GM18520 (cell line): ENCODE measurements around the gene CWC15.
"Not testable (repeated sequence)": the region's sequence is repeated elsewhere in the genome, so short reads cannot be mapped to it uniquely, and the experiment has no call there.

Experiments used
- ATAC-seq: cut with Tn5 transposase; IDR thresholded peaks from one replicate; pipeline ENCODE4 v1.9.1; 2021; ENCODE audit not compliant: unreplicated experiment

CWC15 gene

DNA sequence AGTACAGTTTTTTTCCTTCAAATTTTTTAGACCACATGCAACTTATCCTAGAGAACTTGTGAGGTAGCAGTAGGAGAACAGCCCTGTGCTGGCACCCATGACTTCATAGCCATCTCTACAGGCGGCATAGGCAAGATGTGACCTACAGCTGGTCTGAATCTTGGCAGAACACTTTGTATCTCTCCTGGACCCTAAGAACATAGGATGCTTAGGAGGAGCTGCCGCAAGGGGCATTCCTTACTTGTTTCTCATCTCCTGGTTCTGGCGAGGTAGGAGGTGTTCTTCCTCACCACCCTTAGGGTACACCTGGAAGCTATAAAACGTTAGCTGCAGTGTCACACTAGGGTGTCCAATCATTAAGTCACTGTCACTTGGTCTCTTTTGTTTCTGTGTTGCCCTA is 16.4 kb downstream of the CWC15 start:
- ATAC-seq, result no peak

DNA sequence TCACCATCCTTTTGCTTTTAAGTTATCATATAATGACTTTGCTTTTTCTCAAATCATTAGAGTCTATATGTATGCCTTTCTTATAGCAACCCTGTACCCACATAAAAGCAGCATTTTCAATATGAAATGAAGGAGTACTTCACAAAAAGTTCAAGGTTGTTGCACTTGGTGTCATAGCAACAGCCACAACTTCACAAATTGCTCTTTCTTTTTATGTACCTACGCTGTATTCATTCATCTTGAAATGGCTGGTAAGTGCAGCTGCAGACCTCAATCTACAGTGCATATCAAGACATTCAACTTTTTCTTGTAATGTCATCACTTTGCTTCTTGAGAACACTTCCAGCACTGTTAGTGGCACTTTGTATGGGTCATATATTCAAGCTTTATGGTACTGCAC is 18.6 kb downstream of the CWC15 start:
- ATAC-seq, result no peak

DNA sequence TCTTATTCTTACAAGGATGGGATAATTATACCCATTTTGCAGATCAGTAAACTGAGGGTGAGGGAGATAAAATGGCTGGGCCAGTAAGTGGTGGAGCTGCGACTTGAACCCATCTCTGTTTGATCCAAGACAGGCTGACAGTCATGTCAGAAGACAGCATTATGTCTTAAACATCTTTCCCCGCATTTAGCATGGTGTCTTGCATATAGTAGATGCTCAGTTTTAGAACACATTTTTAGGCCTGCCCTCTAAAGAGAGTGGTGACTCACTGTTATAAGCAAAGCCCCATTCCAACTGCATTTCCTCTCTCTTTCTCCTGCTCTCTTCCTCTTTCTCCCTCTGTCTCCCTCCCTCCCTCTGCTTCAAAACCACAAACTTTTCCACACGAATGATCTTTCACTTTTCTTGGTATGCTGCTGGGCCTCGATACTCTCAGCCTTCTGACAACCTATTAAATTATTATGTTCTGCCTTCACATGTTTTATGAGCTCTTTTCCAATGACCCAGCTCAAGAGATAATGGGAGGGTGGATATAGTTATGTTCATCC is 25.2 kb downstream of the CWC15 start:
- no peak for ATAC-seq

DNA sequence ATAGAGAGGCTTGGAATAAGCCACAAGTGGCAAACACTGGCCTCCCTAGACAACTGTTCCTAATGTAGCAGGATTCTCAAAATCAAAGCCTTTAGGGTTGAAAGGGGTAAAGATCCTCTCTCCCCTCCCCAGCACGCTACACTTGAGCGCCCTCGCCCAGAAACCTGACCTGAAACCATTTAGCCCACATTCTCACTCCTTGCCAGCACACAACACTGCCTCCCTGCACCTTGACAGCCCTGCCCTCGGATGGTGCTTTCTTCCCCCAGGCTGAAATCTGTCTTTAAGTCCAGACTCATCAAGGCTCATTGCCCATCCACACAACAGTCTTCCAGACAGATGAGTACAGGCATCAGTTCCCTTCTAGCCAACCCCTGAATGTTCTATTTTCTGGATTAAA is 26.5 kb downstream of the CWC15 start:
- ATAC-seq, result no peak

DNA sequence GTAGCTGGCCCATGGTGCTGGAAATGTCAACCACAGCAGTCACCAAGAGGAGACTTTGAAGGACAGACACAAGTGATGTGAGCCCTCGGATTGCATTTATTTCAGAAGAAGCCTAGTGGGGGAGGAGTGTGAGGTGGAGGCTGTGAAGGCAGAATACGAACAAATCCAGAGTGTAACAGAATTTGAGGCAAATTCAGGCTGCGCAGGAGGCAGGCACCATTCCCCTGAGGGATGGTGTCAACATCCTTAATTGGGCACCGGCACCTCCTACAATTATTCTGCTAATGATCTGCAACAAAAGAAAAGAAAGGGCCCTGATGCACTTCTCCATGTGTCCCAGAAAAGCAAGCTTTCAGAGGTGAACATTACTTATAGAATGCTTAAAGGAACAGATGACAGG is 32.2 kb downstream of the CWC15 start:
- no peak for ATAC-seq

DNA sequence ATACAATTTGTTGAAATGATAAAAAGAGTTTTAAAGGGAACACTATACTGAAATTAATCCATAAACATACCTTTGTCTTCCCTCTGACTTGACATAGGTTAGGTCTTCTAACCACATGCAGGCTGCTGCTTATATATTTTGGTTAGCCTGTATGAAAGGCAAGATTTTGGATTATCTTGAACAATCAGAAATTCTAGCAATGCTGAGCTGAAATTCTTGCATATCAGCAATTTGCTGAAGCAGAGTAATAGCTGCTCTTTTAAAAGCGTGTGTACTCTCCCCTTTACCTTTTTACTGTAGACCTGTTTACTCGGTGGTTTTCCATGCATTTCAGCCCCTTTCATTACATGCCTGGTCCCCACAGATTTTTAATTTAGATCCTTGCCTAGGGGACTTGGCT is 34.0 kb downstream of the CWC15 start:
- ATAC-seq, result no peak

DNA sequence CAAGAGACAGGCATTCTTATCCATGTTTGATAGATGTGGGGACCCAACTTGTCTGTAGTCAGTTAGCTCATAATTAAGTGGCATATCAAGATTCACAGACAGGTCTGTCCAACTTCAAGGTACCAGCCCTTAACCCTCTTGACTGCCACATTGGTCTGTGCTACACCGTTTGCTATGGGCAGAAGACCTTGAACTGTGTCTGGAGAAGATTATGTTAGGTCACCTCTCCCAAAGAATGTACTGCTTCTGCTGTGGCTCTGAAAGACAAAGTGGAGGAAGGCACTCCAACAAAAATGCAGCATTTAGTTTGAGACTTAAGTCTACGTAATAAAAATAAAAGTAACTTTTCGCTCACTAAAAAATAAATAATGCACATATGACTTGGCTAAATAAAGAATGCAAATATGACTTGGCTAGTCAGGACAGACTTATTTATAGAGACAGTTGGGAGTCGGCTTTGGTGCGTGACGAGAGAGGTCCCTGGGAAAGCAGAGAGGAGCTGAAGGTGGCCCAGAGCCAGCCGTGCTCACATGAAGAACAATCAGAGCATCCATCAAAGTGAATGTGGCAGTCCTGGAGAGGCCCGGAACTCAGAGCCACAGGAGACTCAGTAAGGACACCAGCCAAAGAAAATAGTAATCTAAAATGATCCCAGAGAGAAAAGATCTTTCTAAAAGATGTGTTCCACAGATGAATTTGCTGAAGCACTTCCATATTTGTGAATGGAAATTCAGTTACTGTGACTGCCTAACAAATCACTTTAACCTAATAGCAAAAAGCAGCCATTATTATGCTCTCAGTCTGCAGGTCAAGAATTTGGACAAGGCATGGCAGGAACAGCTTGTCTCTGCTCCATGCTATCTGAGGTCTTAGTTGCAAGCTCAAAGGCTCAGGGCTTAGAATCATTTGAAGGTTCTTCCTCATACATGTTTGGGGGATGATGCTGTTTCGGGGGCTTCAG is 35.0 kb downstream of the CWC15 start:
- ATAC-seq, result no peak

DNA sequence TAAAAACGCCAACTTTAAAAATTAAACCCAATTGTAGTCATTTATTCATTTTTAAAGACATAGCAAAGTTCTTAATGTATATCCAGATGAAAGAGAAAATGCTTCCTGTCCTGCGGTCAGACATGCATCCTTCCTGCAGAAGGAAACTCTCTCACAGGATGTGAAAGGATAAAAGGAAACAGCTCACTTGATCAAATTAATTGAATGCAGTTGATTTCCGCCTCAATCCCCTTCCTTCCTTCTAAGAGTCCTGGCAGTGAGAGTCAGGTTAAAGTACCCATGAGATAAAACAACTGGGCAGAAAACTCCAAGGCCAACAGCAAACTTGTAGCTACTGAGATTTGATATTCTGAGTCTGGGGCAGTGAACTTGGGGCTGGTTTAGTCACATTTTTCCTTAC is 38.5 kb downstream of the CWC15 start:
- ATAC-seq, result no peak

DNA sequence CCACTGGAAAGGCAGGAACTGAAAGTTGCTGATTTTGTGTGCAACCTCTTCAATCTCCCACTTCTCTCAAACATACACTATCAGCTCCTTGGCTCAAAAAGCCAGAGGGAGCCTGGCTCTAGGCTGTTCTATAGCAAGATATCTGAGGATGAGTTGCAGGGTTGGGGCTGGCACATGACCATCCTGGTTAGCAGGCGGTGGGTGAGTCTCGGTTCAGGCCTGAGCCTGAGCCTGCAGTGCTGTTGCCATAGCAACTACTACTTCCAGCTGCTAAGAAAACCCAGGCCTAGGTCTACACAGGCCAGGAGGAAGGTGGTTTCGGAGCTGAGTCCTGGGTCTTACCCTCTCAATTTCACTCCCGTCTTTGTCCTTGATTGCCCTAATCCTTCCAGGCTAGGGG is 39.0 kb downstream of the CWC15 start:
- ATAC-seq, result no peak

DNA sequence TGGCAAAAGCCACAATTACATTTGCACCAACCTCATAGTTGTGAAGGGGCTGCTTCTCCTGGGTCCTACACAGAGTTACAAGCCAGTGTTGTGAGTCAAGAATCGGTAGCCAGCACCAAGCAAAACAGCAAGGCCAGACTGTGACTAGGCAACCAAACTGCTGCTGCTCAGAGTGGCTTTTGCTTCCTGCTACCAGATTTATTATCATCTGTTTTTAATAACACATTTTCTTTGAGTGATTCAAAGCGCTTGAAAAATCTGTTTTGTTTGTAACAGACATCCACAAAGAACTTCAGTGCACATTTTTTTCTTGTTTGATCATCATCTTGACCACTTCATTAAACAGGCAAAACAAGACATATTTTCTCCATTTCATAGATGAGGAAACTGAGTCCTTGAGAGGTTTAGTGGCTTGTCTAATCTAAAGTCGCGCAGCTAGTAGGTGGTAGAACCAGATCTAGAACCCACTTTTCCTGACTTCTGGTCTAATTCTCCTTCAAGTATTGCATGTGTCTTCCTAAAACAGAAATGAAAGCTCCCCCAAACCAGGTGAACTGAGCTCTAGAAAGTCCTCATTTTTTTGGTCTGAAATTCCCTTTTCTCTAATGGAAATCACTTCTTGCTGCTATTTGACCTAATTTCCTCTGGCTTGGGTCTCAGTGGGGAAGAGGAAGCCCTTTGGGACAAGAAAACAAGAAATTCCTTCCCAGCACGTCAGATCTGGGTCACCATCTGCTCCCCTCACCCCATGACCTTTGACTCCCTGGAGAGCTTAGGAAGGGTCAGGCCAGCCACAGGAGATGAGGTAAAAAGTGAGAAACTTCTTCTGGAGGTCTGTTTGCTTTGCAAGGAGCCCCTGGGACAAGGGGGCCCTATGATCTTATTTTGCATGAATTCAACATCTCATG is 39.9 kb downstream of the CWC15 start:
- no peak for ATAC-seq

DNA sequence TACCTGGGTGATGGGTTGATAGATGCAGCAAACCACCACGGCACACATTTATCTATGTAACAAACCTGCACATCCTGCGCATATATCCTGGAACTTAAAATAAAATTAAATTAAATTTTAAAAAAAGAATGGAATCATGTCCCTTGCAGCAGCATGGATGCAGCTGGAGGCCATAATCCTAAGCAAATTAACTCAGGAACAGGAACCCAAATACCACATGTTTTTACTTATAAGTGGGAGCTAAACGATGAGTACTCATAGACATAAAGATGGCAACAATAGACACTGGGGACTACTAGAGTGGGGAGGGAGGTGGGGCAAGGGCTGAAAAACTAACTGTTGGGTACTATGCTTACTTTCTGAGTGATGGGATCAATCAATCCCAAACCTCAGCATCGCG is 40.9 kb downstream of the CWC15 start:
- no peak for ATAC-seq

DNA sequence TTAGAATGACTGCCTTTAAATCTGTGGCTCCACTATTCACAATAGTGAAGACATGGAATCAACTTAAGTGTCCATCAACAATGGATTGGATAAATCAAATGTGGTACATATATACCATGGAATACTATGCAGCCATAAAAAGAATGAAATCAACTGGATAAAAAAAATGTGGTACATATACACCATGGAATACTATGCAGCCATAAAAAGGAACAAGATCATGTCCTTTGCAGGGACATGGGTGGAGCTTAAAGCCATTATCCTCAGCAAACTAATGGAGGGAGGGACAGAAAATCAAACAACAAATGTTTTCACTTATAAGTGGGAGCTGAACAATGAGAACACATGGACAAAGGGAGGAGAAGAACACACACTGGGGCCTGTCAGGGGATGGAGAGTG is 41.3 kb downstream of the CWC15 start:
- not testable (repeated sequence) for ATAC-seq

DNA sequence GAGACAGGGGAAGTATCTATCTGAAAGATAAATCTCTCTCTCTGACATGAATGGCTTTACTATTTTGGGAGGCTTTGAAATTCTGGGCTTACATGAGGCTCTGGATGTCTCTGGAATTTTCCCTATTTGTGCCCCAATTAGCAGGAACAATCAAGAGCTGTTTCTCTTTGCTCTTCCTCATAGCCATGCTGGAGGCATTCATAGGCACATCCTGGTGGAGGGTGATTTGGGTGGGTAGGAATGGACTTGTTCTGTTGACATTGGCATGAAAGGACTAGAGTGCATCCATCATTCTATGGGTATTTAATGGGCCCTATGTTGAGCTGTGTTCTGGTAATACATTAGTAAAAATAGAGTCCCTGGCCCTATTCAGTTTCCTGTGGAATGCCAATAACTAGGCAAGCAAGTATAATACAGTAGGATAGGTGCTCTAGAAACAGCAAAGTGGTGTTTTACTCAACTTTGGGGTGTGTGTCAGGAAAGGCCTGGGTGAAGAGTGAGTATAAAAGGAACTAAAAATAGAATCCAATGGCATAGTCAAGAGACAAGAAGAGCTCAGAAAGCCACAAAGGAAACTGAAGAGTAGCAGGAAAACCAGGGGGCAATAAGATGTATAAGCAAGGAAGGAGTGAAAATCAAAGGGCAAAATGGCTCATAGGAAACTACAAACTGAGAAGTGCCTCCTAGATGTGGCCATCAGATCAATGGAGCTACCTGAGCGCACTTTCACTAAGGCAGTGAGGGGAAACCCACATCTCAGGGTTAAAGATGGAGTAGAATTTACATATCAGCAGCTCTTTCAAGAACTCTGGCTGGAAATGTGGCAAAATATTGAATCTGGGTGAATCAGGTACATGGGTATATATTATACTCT is 45.0 kb downstream of the CWC15 start:
- no peak for ATAC-seq

DNA sequence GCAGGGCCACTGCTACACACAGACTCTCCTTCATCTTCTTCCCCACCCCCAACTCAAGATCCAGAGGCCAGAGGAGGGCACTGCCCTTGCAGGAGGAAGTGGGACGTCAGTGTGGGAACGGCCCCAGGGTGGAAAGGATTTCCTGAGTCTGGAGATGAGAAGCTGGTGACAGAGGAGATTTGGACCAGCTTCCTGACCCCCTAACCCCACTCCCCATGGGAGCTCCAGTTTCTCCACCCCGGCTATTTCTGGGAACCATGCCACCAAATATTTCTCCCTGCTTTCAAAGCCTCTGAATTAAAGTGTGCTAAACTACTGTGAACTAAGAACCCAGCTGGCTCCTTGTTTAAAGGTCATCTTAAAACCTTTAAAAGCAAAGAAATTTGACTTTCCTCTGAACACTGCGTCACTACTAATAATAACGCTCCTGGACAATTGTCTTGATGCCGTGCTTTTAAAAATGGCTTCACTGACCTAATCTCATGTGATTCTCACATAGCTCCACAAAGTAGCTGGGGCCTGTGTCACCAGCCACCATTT is 46.6 kb downstream of the CWC15 start:
- ATAC-seq, result no peak

DNA sequence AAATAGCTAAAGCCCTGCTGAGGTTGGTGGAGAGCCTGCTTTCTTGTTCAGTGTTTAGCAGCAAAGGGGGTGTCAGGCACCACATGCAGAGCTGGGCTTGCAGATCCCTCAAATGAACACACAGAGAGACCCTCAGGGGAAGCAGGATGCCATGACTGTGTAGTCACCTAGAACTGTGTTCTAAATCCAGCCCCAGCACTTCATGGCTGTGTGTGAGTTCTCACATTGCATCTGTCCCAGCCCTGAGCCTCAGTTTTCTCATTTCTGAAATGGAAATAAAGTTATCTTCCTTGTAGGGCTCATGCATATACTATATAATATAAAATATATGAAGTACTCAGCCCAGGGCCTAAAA is 47.1 kb downstream of the CWC15 start:
- no peak for ATAC-seq

DNA sequence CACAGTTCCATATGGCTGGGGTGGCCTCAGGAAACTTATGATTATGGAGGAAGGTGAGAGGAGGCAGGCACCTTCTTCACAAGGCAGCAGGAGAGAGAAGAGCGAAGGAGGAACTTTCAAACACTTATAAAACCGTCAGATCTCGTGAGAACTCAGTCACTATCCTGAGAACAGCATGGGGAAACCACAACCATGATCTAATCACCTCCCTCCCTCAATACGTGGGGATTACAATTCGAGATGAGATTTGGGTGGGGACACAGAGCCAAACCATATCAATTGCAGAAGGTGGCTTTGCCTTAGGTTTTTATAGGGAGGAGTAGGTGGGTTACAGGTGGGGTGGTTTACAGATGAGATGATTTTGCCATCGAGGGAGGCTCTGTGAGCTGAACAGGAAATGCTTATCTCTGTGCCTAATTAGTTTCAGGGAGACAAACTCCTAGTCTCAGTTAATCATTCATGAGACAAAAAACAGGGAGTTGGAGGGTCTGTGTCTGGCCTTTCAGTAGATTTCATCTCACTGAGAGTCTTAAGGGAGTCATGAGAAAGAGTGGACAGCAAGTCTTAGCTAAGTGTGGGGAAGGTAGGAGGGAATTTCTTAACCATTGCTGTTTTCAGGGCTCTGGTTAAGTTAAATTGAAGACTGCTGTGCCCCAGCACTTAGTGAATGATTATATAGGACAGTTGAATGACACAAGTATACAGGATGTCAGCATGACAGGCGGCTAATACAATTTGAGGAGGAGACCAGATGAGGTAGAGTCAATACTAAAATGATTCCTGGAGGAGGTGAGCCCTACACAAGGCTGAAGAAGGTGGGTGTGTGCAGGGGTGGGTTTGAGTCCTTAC is 47.7 kb downstream of the CWC15 start:
- no peak for ATAC-seq

DNA sequence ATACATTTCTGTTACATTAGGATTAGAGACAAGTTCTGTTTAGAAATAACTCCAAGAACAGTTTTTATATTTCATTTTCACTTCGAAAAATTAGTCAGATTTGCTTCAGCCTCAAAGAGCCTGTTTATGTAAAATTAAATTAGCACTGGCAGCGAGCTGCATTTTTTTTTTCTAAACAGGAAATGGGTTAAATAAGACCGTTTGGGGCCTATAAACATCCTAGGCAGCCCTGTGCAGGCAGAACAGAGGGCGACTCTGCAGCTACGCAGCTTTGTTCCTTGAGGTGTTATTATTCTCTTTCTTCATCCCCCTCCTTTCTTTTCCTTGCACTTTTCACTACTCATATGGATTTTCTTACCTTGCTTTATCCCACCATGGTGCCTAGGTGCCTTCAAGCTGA is 48.7 kb downstream of the CWC15 start:
- ATAC-seq, result no peak

DNA sequence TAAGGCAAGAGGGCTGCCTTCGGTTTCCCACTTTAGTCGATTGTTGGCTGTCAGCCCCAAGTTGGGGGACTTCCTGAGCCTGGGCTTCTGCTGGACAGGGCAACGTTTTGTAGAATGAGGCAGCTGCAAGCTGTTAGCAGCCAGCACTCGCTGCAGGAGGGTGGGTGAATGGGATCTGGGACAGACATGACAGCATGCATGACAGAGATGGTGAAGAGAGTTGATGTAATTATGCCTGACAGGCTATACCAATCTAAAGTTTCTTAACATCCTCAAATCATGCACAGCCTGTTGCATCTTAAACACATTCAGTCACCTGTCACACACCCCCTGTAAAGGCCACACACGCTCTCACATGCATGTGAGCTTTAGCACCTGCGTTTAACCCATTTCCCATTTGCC is 49.2 kb downstream of the CWC15 start:
- no peak for ATAC-seq

DNA sequence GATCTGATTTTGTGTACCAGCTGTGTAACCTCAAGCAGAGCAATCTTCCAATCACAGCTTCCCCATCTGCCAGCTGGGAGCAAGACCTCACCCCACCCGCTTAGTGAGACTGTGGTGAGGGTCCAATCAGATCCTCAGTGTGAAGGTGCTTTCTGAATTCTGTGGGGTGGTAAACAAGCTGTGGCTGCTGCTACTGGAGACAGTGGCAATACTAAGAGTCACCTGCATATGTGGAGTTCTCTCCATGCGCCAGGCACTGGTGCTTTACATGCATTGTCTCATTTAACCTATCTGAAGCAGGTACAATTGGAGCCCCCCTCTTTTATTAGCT is 50.4 kb downstream of the CWC15 start:
- no peak for ATAC-seq
